Fibroblast of skin of scalp (primary cell): Measurements from ENCODE around the gene ATP6V1A. TPM values are rescaled to one million over a fixed set of nuclear protein-coding genes. Genes with fewer than 3 reads are reported as not detected.

Experiments
- DNase-seq: peaks from one replicate; pipeline ENCODE4 v3.0.0-alpha.2; 2013
- polyA plus RNA-seq, 2 experiments: library from polyadenylated mRNA; unstranded; fragments of 120-200 nt; gene quantifications; one replicate each; pipeline ENCODE4 v1.2.1, GENCODE V29; 2013; ENCODE audit not compliant: insufficient read length in 2 of 2

The ATP6V1A gene
- 22.1 TPM for polyA plus RNA-seq (2013, experiment 1 of 2; ENCODE audit: insufficient read length)
- 24.4 TPM for polyA plus RNA-seq (2013, experiment 2 of 2; ENCODE audit: insufficient read length)

DNA sequence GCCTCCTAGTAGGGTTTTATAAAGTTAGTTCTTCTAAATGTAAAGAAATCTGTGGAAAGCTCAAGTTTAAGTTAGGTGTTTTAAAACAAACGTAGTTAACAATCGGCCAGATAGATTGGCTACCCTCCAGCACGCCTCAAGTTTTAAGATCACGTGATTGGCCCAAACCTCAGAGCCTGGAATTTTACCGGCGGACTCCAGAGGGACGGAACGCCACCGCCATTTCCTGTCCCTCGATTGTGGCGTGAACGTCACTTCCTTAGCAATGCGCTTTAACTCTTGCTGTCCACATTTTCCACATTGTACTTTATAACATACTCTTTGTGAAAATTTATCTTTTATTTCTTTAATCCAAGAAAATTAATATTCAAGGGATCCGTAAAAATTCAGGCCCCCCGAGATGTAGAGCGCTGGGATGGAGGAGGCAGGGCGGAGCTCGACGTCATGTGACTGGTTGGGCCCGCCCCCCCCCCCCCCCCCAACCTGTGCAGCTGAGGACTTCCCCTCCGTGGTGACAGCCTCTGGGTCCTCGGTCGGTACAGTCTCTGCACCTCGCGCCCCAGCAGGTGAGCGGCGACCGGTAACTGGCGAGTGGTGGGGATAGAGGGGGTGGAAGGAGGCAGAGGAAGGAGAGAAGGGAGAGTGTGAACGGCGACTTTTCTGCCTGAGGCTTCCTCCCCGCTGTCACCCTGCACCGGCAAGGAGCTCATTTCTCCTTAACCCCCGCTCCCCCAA is at the start of gene ATP6V1A:
Gene ATP6V1A (plus strand): TSS at position 488 of the 735 bp plus-strand sequence. CDS start 31,719 bp downstream, outside the sequence.
- DNase-seq, result peak; percentile 96

- DNase-seq, result no peak
These were observed 49.2 kb upstream of the ATP6V1A start for GRCh38 chr3:113697500-113698090.

DNA sequence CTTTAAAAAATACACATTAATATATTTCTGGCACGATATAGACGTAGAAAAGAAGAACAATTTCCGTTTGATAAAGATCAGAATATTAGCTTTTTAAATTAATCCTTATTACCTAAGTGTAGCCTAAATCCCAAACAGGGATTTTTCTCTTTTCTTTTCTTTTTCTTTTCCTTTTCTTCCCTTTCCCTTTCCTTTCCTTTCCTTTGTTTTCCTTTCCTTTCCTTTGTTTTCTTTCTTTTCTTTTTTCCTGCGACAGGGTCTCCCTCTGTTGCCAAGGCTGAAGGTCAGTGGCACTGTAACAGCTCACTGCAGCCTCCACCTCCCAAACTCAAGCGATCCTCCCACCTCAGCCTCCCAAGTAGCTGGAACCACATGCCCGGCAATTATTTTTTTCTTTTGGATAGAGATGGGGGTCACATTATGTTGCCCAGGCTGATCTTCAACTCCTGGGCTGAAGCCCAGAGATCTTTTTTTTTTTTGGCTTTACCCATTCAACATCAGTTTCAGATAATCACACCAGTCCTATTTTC is 48.6 kb upstream of the ATP6V1A start:
- DNase-seq, result no peak

DNA sequence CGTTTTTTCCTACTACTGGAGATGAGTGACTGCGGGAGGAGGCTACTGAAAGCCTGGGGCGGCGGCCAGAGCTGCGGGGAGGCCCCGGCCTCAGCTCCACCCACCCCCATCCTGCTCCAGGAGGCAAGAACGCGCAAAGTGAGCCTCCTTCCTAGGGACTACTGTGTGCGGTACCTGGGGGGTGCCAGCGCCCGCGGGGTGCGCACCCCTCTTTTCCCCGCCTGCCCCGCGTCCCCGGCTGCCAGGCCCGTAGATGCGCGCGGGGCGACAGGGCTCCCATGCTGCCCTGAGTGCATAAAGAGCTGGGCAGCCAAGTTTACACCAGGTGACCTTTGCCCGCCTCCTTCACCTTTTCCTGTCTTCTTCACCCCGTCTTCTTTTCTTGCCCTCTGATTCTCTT is 47.9 kb upstream of the ATP6V1A start:
- no peak for DNase-seq

- DNase-seq, result no peak
These were observed 39.0 kb upstream of the ATP6V1A start for GRCh38 chr3:113707835-113708234.

DNA sequence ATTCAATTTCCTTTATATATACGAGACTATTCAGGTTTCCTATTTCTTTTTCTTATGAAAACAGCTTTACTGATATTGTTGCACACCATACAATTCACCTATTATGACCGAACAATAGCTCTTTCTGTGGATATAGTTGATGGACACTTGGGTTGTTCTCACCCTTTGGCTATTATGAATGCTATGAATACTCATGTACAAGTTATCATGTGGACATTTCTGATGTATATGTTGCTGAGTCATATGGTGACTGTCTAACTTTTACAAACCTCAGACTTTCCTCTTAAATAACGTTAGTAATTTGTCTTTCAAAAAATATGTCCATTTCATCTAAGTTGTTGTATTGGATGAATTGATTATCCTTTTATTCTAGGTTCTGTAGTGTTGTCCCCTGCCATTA is 34.7 kb upstream of the ATP6V1A start:
- peak; percentile 14 for DNase-seq

DNA sequence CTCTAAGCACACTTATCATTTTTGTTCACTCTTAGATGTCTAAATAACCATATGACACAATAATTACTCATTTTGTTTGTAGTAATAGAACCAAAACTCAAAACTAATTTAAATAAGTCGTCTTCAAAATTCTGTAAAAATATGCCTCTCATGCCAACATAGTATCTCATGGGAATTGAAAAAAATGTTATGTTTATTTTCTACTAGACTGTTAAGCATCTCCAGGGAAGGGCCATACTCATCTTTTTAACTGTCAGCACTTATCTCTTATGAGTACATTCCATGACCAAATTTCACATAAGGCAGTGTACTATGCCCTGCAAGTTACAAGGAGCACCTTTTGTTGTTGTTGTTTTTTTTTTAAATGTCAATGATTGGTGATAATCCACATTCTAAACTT is 32.1 kb upstream of the ATP6V1A start:
- peak; percentile 51 for DNase-seq

DNA sequence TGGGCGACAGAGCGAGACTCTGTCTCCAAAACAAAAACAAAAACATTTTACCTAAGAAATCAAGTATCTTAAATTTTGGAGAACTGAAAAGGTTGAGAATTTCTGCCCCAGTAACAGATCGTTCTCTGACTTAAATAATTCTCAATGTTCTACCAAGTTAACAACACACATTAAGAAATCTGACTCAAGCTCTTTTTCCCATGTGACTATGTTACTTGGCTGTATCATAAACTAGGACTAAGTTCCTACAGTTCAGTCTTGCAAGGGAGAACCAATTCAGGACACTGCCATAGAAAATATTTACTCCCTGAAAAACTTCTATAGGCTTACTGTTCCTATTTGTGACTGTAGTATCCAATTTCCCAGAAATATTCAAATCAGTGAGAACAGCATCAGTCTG is 29.5 kb upstream of the ATP6V1A start:
- DNase-seq, result no peak

- no peak for DNase-seq
These were observed 29.0 kb upstream of the ATP6V1A start for GRCh38 chr3:113717818-113718217.

GRCh38 chr3:113719294-113719693 is 27.5 kb upstream of the ATP6V1A start:
- no peak for DNase-seq

DNA sequence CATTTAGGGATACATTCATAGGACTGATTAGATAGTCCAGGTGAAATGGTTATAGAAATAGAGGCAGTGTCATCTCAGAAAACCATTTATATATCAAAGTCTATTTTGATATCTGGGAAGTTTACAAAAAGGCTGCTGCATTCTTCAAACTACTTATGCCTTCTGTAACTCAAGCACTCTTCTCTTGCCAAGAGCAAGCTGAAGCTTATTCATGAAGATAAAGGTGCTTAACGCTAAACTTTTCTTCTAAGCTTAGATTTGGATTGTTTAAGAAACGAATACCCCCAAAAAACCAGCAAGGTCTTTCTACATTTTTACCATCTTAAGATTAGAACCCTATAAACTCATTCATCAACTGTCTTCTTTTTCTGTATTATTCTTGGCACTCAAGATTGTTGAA is 27.1 kb upstream of the ATP6V1A start:
- no peak for DNase-seq

- no peak for DNase-seq
These were observed 25.2 kb upstream of the ATP6V1A start for GRCh38 chr3:113721636-113722035.

DNA sequence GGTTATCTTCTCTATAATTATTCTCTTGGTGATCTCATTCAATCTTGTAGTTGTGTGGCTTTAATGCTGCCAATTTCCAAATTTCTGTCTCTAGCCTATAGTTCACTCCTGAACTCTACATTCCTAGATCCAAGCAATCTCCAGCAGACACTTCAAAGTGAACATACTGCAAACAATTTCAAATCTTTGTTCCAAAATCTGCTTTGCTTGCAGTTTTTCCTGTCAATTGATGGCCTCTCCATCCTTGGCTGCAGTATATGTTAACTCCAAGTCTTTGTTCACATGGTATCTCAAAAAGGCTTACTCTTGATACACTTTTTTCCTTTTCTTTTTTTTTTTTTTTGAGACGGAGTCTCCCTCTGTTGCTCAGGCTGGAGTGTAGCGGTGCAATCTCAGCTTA is 18.2 kb upstream of the ATP6V1A start:
- DNase-seq, result no peak

DNA sequence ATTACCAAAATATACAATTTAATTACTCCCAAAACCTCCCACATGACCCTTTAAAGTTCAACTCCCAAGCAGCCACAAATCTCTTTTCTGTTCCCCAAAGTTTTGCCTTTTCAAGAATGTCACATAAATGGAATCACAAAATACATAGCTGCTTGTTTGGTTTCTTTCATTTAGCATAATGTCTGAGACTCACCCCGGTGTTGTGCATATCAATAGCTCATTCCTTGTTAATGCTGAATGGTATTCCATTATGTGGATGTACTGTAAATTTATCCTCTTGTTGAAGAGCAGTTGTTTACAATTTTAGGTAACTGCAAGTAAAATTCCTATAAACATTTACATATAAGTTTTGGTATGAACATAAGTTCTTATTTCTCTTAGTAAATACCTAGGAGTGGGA is 16.3 kb upstream of the ATP6V1A start:
- no peak for DNase-seq

- no peak for DNase-seq
These were observed 15.1 kb upstream of the ATP6V1A start for GRCh38 chr3:113731694-113732093.

DNA sequence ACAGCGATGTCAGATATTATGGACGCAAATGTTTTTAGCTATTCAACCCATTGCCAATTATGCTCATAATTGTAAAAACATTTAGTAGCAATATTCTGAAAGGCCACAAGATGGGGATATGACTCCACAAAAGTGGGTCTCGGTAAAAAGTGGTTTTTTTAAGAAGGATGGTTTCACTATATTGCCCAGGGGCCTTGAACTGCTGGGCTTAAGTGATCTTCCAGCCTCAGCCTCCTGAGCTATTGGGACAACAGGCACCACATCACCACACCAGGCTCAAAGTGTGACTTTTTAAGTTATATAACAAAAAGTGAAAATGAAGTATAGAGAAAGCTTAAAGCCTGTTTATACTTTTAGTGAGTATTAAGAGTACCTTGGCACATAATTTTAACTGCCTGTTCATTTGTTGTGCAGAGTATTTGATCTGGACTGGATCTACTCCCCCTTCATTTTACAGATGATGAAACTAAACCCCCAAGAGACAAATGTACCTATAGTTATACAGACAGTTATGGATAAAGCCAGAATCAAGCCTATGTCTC is 10.2 kb upstream of the ATP6V1A start:
- peak; percentile 73 for DNase-seq

DNA sequence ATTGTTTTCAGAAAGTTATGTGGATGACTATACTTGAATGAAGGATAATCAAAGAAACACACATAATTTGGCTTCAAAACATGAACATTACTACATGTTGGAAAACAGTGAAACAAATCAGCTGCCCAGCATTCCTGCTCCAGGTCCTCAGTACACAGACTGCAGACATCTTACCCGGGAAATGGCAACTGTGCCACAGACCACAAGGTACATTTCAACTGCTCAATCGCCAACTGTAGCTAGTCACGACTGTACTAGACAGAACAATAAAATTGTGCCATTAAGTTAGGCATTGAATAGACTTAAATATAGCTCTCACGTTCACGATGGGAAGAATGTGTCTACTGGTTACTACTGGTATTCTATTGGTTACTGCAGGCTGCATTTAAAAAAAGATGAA is 5.7 kb upstream of the ATP6V1A start:
- no peak for DNase-seq

GRCh38 chr3:113741620-113742019 is 5.2 kb upstream of the ATP6V1A start:
- DNase-seq, result peak; percentile 10

DNA sequence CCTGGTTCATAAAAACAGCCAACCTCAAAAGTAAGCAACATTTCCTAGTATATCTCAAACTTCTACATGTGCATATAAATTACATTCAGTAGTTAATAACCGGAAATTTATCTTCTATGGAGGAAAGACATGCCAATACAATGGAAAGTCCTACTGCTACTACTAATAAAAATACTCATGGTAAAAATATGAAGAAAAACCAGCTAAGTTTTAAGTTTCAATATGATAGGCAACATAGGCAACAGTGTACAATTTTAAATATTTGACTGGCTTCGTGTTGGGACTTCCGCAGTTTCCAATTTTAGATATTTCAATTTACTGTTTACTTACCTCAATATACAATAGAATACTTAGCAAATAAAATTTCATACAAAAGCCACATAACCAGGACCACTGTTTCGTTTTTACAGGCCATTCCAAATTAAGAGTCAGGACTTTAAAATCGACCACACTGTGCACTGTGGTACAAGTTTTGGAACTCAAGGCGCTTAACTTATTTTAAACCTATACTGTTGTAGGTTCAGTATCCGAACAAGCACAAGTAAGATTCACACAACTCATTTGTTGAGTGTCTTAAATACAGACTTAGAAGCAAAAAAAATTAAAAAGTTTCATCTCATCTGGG is 3.7 kb upstream of the ATP6V1A start:
- no peak for DNase-seq

GRCh38 chr3:113744941-113745755 is 1.7 kb upstream of the ATP6V1A start:
- peak; percentile 84 for DNase-seq

- peak; percentile 95 for DNase-seq
These were observed 883 bp upstream of the ATP6V1A start, which contains the start of gene NAA50 for GRCh38 chr3:113745756-113746547. Gene NAA50 (minus strand): TSS chr3:113746249. CDS start chr3:113745949, 300 bp downstream.
